HG02885 (cell line): ENCODE data around the gene XXYLT1.

Experiments
- ATAC-seq: cut with Tn5 transposase; IDR thresholded peaks from one replicate; pipeline ENCODE4 v1.9.1; 2021; ENCODE audit warnings: mild to moderate bottlenecking; ENCODE audit not compliant: unreplicated experiment, poor library complexity

The XXYLT1 gene

DNA sequence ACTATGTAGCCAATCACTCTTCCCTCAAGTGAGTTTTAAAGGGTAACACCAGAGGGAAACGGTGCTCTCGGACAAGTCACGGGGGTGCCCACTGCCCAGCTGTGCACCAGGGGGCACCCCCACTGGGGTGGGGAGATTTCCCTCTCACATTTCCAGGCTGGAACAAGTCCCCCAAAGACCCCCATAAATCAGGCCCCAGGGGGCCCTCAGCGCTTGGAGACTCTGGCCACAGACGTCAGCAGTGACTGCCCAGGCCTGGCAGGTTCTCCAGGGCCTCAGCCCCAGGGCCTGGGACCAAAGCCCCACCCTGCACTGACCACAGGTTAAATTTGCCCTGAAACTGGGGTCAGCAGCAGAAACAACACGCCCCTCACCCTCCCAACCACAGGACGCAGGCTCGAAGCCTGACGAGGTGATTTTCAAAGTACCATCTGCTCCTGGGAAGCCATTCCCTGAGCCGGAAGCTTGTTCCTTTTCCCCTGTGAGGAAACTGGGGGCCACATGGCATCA lies 17.0 kb downstream of the XXYLT1 start:
- ATAC-seq = no peak

DNA sequence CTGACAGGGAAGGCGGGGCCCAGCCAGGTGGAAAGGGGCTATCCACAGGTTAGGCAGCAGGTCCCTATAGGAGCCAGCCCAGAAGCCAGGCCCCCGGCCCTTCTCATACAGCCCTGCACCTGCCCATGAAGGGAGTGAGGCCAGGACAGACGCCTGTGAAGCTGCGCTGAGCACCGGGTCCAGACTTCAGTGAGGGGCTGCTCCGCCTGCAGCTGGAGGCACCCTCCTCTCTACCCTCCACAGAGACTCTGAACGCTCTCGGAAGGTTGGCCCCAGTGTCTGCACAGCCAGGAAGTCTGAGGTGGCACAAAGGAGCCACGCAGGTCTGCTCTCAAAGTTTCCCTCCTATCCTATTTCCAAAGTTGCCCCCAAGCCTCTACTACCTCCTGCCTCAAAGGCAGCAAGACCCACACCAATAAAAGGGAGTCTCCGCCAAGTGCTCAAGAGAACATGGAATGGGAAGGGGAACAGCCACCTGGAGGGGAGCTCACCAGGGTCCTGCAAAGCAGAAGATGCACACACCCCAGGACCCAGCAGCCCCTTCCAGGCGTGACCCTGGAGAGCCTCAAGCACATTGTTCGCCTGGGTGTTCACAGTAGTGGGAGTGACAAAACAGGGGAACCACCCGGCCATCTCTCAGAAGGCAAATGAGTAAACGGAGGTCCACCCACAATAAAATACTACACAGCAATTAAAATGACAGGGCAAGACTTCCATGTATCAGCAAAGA lies 19.5 kb downstream of the XXYLT1 start:
- ATAC-seq = no peak

DNA sequence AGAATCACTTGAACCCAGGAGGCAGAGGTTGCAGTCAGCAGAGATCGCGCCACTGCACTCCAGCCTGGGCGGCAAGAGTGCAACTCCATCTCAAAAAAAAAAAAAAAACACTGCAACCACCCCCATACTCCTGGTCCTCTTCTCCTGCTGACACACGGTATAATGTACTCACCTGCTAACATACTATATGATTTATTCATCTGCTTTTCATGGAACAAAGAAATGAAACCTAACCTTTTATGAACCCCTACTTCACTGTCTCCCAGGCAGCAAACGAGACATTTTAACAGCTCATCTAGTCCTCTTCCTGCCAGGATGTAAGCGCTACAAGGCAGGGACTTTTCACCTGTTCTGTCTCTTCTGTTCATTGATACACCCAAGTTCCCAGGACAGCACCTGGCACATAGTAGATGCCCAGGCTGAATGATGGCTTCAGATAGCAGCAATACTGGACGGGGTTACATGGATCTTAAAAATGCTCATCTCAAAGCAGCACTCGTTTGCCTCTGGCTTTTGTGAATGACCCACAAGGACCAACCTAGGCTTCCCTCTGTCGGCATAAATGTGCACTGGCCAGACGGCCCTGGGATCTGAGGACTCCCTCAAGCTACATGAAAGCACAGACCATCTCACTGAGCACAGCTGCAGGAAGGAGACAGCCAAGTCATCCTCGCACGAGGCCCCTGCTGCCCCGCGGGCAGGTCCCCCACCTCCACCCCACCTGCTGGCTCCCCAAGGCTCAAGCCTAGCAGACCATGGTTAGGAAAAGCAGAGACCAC lies 20.3 kb downstream of the XXYLT1 start:
- peak; percentile 34 for ATAC-seq

DNA sequence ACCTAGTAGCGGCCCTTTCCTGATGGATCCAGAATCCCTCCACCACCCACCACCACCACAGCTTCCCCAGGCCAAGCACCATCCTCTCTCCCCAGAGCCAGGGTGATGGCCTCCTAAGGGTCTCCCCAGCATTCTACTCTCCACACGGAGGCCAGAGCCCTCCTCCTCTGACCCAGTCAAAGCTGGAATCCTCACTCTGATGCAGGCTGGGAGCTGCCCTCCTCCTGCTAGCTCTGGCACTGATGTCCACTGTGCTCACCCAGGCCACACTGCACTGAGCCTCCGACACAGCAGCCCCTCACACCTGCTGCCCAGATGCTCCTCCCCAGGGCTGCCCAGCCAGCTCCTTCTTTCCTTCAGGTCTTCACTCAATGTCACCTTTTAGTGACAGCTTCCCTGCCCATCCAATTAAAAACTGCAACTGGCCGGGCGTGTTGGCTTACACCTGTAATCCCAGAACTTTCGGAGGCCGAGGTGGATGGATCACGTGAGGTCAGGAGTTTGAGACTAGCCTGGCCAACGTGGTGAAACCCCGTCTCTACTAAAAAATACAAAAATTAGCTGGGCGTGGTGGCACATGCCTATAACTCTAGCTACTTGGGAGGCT lies 21.0 kb downstream of the XXYLT1 start:
- ATAC-seq = no peak

DNA sequence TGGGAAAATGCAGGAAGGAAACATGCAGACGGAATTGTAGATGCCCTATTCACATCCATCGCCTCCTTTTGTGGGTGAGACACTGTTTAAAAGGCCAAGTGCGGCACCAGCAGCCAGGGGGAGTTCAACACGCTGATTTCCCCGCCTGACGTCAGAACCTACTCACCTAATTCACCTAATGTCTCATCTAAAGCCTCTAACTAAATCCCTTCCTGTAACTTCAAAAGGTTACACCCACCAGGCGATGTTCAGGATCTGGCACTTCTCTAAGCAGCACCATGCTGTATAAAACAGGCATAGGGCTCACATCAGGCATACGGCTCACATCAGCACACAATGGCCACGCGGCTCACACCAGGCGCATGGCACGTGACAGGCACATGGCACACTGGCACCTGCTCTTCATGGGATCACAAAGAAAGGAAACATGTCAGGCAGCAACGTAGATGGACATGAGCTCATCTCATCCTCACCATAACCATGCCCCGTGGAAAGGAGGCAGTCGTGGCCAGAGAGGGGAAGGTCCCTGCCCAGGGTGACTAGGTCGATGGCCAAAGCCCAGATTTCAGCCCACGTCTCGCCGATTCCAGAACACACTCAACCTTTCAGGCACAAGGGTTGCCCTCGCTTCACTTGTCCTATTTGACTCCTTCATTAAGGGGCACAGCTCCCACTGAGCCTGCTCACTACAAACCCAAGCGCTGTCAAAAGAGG lies 21.7 kb downstream of the XXYLT1 start:
- no peak for ATAC-seq

DNA sequence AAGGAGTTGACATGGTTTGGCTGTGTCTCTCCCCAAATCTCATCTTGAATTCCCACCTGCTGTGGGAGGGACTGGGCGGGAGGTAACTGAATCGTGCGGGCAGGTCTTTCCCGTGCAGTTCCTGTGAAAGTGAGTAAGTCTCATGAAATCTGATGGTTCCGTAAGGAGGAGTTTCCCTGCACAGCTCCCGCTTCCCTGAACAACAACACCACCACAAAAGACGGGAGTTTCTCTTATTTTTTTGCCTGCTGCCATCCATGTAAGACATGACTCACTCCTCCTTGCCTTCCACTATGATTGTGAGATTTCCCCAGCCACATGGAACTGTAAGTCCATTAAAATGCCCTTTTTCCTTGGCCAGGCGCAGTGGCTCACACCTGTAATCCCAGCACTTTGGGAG lies 22.7 kb downstream of the XXYLT1 start:
- ATAC-seq = no peak

DNA sequence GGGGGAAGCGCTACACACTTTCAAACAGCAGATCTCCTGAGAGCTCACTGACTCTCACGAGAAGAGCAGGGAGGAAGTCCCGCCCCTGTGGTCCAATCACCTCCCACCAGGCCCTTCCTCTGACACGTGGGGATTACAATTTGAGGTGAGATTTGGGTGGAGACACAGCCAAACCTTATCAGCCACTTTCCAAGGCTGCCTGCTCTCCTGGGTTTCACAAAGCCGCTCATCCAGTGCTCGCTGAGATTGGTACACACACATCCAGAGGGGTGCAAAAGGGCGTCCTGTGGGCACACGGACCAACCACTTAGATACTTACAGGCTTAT lies 23.1 kb downstream of the XXYLT1 start:
- no peak for ATAC-seq

DNA sequence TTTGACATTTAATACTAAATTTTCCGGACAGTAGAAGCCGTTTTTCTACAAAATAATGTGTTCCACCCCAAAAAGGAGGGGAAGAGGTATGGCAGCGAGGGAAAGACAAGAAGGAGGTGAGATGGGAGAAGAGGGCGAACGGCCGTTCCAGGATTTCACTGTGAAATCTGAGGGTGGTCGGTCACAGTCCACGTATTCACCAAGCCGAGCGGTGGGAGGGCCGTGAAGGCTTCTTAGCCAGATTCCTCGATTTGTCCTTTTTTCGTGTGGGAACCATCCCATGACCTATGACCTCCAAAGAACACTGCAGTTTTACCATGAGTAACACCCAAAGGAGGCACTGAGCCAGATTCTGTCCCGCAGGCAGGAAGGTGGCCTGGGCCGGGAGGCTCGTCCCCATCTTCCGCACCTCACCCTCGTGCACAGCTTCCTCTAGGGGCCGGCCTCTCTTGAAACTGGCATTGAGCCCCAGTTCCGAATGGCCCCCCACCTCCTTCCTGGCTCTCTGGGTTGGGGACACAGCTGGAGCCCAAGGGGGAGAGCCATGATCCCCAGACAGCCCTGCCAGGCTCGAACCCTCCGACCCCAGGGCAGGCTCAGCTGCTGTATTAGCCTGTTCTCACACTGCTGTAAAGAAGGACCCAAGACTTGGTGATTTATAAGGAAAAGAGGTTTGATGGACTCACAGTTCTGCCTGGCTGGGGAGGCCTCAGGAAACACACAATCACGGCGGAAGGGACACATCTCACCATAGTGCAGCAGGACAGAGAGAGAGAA lies 23.7 kb downstream of the XXYLT1 start:
- ATAC-seq = no peak

DNA sequence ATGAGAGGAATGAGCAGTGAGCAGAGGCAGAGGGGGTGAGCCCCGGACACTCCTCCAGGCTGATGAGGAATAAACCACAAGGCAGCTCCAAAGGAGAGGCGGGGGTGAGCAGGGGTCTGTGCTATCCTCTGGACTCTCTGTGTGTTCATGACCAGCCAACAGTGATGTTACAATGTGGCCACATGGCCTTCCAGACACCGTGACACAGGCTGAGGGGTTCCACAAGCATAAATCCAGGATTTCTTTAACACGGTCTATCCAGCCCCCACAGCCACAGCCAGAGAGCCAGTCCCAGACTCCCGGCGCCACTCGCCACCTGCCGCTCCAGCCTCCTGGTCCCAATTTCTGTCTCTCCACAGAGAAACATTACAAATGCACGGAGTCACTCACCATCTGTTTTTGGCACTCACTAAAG lies 24.4 kb downstream of the XXYLT1 start:
- ATAC-seq = no peak

DNA sequence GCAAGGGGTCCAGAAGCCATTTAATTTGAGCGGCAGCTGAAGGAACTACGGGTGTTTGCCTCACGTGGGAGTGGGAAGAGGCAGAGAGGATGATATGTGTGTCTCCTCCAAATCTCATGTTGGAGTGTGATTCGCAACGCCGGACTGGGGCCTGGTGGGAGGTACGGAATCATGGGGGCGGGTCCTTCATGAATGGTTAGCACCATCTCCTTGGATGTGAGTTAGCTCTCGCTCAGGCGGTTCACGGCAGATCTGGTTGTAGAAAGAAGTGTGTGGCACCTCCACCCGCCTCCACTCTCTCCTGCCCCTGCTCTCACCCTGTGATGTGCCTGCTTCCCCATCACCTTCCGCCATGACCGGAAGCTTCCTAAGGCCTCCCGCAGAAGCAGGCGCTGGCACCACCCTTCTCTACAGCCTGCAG lies 25.4 kb downstream of the XXYLT1 start:
- ATAC-seq = no peak

DNA sequence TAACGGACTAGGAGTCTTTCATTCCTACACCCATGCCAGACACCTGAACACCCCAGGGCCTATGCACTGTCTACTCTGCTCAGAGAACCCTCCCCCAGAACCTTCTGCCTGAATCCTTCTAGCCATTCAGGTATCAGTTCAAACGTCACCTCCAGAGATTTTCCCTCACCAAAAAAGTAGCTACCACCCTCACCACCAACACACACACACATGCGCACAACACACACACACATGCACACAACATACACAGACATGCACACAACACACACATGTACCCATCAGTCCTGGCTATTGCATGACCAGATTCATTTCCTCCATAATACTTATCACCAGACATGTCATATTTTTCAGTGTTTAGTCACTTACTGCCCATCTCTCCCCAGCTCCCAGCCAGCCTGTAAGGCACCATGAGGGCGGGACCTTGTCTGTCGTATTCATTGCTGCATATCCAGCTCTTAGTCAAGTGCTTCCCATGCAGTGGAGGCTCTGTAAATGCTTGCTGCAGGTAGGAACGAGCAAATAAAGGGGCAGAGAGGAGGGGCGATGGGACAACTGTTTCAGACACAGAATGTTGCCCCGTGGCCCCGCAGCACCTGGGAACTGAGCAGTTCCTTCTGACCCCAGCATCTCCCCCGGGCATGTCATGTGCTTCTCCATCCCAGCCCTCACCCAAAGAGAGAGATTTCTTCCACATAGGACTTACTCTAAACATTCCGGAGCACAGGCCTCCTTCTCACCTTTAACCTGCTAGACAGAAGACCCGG lies 29.2 kb downstream of the XXYLT1 start:
- ATAC-seq = no peak

DNA sequence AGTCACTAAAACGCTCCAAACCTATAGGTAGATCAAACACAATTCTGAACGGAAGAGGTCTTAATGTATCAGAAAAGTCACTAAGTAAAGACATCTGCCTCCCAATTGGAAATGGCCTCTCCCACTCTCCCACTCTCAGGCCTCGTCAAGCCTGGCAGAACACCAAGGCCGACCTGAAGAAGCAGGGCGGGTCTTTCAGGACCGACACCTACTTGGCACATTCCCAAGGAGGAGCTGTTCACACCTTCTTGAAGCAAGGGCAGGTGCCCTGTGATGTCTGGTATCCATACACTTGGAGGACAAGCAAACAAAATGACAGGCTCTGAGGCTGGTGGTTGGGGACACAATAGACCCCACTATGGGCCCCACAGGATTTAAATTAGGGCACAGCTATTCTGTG lies 30.0 kb downstream of the XXYLT1 start:
- ATAC-seq = no peak

DNA sequence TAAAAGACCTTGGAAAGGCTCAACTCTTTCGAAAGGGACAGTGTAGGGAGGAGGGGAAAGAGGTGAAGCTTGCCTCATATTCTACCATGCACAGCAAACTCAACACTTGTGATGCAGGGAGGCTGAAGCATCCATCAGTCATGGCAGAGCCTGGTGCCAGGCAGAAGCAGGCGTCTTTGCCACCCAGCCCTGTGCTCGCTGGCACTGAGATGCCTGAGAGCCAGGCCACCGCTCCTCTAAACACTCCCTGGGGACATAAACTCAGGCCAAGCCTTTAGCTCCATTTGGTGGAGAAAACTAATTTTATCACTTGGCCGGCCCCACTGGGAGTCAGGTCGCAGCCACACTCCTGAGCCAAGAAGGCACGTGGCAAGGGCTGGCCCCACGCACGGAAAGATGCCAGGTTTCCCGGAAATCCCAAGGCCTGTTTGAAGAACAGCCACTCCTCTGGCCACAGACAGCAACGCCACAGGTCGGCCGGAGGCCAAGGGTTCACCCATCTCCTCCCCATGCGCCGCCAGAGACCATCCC lies 30.7 kb downstream of the XXYLT1 start:
- no peak for ATAC-seq

DNA sequence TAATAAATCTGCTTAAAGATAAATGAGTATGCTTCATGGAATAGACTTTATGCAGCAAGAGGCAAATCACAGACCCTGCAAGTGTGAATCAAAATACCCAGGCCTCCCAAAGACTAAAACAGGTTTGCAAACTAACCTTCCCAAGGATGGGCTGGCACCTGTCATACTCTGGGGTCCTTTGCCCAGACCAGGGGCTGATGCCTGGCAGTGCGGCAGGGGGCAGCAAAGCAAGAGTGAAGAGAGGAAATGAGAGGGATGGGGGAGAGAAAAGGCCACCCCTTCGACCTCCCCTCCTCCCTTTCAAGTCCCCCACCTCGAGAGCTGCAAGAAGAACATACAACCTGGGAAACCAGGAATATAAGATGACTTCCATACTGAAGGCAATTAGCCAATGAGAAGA lies 31.8 kb downstream of the XXYLT1 start:
- no peak for ATAC-seq

DNA sequence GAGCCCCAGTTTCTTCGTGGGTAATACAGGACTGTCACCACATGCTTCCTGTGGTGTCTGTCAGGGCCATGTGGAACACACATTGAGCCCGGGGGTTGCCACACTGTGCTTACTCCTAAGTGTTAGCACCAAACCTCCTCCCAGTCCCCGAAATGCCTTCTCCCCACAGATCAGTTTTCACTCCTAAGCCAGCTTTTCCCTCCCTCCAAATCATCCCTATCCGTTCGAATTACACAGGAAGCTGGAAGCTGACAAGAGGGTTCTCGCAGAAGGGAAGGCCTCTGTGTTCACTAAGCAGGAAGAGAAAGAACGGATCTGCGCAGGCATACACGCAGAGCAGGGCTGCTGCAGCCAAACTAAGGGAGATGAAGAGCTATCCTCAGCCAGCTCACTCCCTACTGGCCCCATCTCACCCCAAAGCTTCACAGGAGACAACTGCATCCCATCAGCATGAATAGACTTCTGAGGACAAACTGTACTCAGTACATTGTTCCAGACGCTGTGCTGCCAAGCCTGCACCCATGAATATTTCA lies 32.3 kb downstream of the XXYLT1 start:
- ATAC-seq = no peak

DNA sequence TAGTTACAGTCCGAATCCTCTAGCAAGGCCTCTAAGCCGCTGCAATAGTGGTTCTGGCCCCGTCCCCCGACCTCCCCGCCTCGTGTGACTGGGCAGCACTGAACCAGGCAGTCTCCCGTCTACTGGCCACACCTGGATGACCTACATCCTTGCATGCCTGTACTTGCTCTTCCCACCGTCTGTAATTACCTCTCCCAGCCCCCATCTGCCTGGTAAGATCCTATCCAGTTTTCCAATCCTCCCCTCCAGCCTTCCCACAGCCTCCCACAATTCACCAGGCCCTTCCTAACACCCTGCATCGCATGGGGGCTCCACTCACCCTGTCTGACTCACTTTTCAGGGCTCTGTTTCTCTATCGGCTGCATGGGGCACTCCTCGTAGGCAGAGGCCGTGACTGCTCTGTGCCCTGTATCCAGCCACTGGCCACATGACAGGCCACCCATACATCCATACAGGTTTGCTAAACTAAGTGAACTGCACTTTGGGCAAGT lies 32.8 kb downstream of the XXYLT1 start:
- no peak for ATAC-seq

DNA sequence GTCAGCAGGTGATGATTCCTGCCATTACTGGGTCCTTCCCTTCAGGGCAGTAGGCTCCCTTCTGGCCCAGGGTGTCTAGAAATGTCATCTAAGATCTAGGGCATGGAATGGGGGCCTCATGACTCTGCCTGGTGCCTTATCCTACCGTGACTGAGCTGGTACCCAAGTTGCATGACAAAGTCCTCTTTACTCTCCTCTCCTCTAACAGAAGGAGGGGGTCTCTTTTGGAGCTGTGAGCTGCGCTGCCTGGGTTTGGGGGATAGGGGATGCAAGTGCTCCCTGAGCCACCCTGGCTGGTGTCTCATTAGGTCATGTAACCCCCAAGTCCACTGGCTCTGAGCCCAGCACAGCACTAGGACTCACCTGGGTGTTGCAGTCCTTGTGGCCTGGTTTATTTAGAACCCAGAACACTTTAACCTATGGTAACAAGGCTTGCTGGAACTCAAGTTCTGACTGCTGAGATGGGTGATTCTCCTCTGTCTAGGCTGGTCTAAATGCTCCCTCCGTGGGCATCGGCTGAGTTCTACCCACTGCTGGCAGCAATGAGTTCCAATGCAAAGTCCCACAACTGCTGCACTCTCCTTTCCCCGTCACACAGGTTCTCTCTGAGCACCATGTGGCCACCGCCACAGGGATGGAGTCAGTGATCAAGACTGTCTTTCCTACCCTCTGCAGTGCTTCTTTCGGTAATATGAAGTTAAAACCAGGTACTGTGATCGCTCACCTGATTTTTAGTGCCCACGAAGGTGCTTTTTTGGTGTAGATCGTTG lies 34.0 kb downstream of the XXYLT1 start:
- ATAC-seq = no peak
